Esophagus muscularis mucosa (tissue), 4 donors: ENCODE results near the gene MNAT1. TPM values are rescaled to one million over a fixed set of nuclear protein-coding genes. Genes with fewer than 3 reads are reported as not detected.

ENCODE experiments used
- DNase-seq: peaks from one replicate; pipeline ENCODE4 v3.0.0-alpha.2; 2017; ENCODE audit errors: extremely low spot score
- H3K27ac ChIP-seq, 4 donors: fragments of 200-600 bp; sonication (generic); replicated peaks in 1 of 4; 1 replicate in 3 of 4; 2 replicates in 1 of 4; pipeline ENCODE4 v1.5.1; 2016 to 2019; ENCODE audit warnings: mild to moderate bottlenecking in 1 of 4
- H3K27me3 ChIP-seq, 4 donors: fragments of 200-600 bp; sonication (generic); one replicate each; pipeline versions ENCODE4 v1.5.1 to v1.6.0; 2016 to 2019
- H3K36me3 ChIP-seq, 4 donors: fragments of 200-600 bp; sonication (generic); one replicate each; pipeline ENCODE4 v1.5.1; 2016 to 2019
- H3K4me1 ChIP-seq, 4 donors: fragments of 200-600 bp; sonication (generic); one replicate each; pipeline ENCODE4 v1.5.1; 2016 to 2019
- H3K4me3 ChIP-seq, 4 donors: fragments of 200-600 bp; sonication (generic); 1 replicate in 2 of 4; 2 replicates in 2 of 4; pipeline ENCODE4 v1.5.1; 2016 to 2019; ENCODE audit warnings: mild to moderate bottlenecking in 4 of 4, moderate library complexity in 1 of 4
- H3K9me3 ChIP-seq, 4 donors: fragments of 200-600 bp; sonication (generic); 1 replicate in 3 of 4; 2 replicates in 1 of 4; pipeline ENCODE4 v1.5.1; 2016 to 2019
- EP300 ChIP-seq: sonication (generic); formaldehyde crosslinking; IDR thresholded peaks from one replicate; pipeline ENCODE4 v1.6.1; 2017; ENCODE audit warnings: antibody characterized with exemption
- POLR2A ChIP-seq: fragments of 450-650 bp; IDR thresholded peaks from one replicate; pipeline ENCODE4 v1.6.1; 2017; ENCODE audit warnings: antibody characterized with exemption, moderate library complexity, mild to moderate bottlenecking, low read depth
- POLR2AphosphoS5 ChIP-seq, 2 donors: sonication (generic); formaldehyde crosslinking; IDR thresholded peaks; one replicate each; pipeline ENCODE4 v1.6.1; 2017; ENCODE audit warnings: antibody characterized with exemption in 2 of 2
- WGBS: methylation state at CpG from one replicate; pipeline ENCODE4 v1.1.5; 2018; 5-methylcytosine and 5-hydroxymethylcytosine counted together
- intact Hi-C: fragments of 100-400 bp; cut with DNase I; formaldehyde crosslinking; loops from one replicate; pipeline ENCODE4 v1.15.1; 2023
- total RNA-seq, 4 donors: library from RNA; depleted of rRNA; stranded (reverse); fragments of >200 nt; gene quantifications; one replicate each; pipeline versions ENCODE4 v1.1.0 to v1.2.1, GENCODE V29; 2016
- TF ChIP-seq, protein P1 (sequence below), 3 experiments: fragments of 200-600 bp in 2 of 3; fragments of 450-650 bp in 1 of 3; sonication (generic) in 2 of 3; IDR thresholded peaks; one replicate each; pipeline ENCODE4 v1.5.1; 2017 to 2019; ENCODE audit warnings: antibody characterized with exemption in 3 of 3, mild to moderate bottlenecking in 2 of 3, moderate library complexity in 1 of 3

MNAT1 gene
- total RNA-seq, 4 donors from 2014 or later = 34.9 to 48.2 (median 38.1) TPM

DNA sequence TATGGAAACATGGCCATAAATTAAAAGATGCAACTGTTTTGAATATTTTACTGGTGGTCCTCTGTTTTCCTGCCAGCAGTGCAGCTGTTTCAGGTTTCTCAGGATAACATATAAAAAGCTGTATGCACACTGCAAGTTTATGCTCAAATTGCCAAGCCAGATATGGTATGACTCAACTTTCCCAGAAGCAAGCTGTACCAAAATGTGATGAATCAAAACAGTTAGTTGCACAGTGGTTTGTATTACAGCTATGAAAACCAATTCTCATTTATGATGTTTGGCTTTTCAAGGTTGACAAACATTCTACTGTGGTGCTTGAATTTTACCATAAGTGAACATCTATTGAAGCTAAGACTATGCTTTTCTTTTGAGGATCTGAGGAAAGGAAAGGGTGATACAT lies 230.8 kb downstream of the MNAT1 start:
- TF ChIP-seq POLR2A (no peak), EP300 (no peak), POLR2AphosphoS5 (IDR thresholded peaks at IDR 0.05) (no peak)
- TF ChIP-seq, protein P1, sequence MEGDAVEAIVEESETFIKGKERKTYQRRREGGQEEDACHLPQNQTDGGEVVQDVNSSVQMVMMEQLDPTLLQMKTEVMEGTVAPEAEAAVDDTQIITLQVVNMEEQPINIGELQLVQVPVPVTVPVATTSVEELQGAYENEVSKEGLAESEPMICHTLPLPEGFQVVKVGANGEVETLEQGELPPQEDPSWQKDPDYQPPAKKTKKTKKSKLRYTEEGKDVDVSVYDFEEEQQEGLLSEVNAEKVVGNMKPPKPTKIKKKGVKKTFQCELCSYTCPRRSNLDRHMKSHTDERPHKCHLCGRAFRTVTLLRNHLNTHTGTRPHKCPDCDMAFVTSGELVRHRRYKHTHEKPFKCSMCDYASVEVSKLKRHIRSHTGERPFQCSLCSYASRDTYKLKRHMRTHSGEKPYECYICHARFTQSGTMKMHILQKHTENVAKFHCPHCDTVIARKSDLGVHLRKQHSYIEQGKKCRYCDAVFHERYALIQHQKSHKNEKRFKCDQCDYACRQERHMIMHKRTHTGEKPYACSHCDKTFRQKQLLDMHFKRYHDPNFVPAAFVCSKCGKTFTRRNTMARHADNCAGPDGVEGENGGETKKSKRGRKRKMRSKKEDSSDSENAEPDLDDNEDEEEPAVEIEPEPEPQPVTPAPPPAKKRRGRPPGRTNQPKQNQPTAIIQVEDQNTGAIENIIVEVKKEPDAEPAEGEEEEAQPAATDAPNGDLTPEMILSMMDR (IDR thresholded peaks at IDR 0.05) = no peak
- Histone ChIP-seq H3K27me3 (no peaks in the 10 kb centered on the region), H3K27ac (no peak overlapping the region), H3K36me3 (no peaks in the 10 kb centered on the region), H3K4me3 (no peak overlapping the region), H3K9me3 (no peaks in the 10 kb centered on the region), H3K4me1 (no peaks in the 10 kb centered on the region)
- no peak for DNase-seq
- intact Hi-C loops = no loop called here

DNA sequence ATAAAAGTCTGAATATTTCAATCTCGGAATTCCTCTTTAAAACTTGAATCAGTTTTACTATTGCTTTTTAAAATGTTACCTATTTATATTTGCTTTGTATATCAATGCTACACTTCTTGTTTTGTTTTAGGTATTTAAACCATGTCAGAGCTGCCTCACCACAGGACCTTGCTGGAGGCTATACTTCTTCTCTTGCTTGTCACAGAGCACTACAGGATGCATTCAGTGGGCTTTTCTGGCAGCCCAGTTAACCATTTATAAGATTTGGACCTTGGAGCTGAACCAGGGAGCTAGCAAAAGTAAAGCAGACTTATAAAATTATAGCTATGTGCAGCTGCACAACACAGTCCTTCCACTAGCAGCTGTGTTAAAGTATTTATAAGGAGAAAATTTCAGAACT lies 233.5 kb downstream of the MNAT1 start:
- H3K27me3 ChIP-seq = no peaks in the 10 kb centered on the region
- no peak for DNase-seq
- intact Hi-C loops = no loop called here
- no peaks in the 10 kb centered on the region for H3K36me3 ChIP-seq
- H3K27ac ChIP-seq = no peak overlapping the region
- WGBS = 90% methylated on average over 1 of the region's 1 CpG
- no peak overlapping the region for H3K4me3 ChIP-seq
- H3K9me3 ChIP-seq = no peaks in the 10 kb centered on the region
- H3K4me1 ChIP-seq = no peaks in the 10 kb centered on the region
- TF ChIP-seq, protein P1 (IDR thresholded peaks at IDR 0.05) = no peak
- no peak for TF ChIP-seq POLR2A
- TF ChIP-seq EP300 = no peak
- no peak for TF ChIP-seq POLR2AphosphoS5 (IDR thresholded peaks at IDR 0.05)

DNA sequence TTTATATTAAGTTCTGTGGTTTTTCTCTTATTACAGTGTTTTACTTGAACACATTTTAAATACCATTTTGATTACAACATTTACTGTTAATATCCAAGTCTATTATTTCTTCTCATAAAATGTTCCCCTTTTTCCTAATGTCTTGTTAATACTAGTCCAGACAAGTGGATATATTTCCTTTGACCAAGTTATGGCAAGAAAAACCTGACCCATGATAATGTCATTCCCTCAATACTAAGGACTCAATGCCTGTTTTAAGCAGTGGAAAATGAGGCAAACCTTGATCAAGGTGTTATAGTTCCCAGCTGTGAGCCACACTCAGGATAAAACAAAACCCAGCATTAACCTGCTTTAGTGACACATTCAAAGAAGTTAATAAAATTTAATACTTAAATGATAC lies 234.1 kb downstream of the MNAT1 start:
- no peaks in the 10 kb centered on the region for H3K4me1 ChIP-seq
- H3K9me3 ChIP-seq = no peaks in the 10 kb centered on the region
- H3K27me3 ChIP-seq = no peaks in the 10 kb centered on the region
- no peak for DNase-seq
- intact Hi-C loops = no loop called here
- TF ChIP-seq POLR2AphosphoS5 (IDR thresholded peaks at IDR 0.05) (no peak), EP300 (no peak), POLR2A (no peak)
- TF ChIP-seq, protein P1 (IDR thresholded peaks at IDR 0.05) = no peak
- no peak overlapping the region for H3K4me3 ChIP-seq
- peaks cover 0 to 6% (median 0%) of the 10 kb centered on the region in 4 donors for H3K36me3 ChIP-seq
- no peak overlapping the region for H3K27ac ChIP-seq

DNA sequence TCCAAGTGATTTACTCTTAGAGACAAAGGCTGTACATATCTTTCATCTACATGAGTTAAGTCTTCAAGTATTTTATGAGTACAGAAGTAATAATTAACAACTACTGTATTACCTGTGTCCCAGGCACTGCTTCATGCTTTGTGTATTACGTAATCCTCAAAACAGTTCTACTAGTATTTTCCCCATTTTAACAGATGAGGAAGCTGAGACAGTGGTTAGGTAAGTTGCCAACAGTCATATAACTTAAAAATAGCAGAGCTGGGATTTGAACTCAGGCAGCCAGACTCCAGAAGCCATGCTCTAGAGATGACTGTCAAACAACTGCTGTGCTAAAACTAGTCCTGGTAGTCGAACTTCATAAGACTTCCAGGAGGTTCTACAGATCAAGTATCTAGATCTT lies 235.6 kb downstream of the MNAT1 start:
- DNase-seq = no peak
- Histone ChIP-seq H3K36me3 (peaks cover 0 to 19% (median 2%) of the 10 kb centered on the region in 4 donors), H3K27ac (no peak overlapping the region), H3K4me3 (no peak overlapping the region), H3K9me3 (no peaks in the 10 kb centered on the region), H3K4me1 (no peaks in the 10 kb centered on the region), H3K27me3 (no peaks in the 10 kb centered on the region)
- intact Hi-C loops = no loop called here
- TF ChIP-seq, protein P1 (IDR thresholded peaks at IDR 0.05) = no peak
- TF ChIP-seq POLR2A (no peak), POLR2AphosphoS5 (IDR thresholded peaks at IDR 0.05) (no peak), EP300 (no peak)
- 83% methylated on average over 2 of the region's 2 CpGs for WGBS

DNA sequence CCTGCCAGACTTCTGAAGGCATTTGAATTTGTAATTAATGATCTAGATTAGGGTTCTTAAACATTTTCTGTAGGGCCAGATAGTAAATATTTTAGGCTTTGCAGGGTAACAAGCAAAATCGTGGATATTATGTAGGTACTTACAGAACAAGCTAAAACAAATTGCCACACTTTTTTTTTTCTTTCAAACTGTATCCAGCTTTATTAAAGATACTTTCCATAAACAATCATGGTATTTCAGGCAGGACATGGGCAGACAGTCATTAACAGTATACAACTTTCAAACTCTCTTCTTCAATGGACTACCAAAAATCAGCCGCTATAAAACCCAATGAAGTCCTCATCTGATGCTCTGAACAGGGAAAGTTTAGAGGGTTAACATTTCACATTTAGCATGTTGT lies 236.7 kb downstream of the MNAT1 start:
- WGBS = 45% methylated on average over 2 of the region's 2 CpGs
- H3K27me3 ChIP-seq = no peaks in the 10 kb centered on the region
- peaks cover 0 to 29% (median 7%) of the 10 kb centered on the region in 4 donors for H3K36me3 ChIP-seq
- TF ChIP-seq POLR2A (no peak), EP300 (no peak), POLR2AphosphoS5 (IDR thresholded peaks at IDR 0.05) (no peak)
- TF ChIP-seq, protein P1 (IDR thresholded peaks at IDR 0.05) = no peak
- intact Hi-C loops = no loop called here
- no peaks in the 10 kb centered on the region for H3K9me3 ChIP-seq
- no peaks in the 10 kb centered on the region for H3K4me1 ChIP-seq
- H3K27ac ChIP-seq = no peak overlapping the region
- no peak overlapping the region for H3K4me3 ChIP-seq
- no peak for DNase-seq
